Measurements from ENCODE around the gene FILIP1.

FILIP1 gene

GRCh38 chr6:75403563-75404080 lies 90.0 kb downstream of the FILIP1 start:
- ATAC-seq: no peak
- no peaks in the 10 kb centered on the region for H3K9me3 Mint-ChIP-seq
- H3K27ac Mint-ChIP-seq: no peak overlapping the region
- H3K4me1 Mint-ChIP-seq: no peaks in the 10 kb centered on the region
- no peaks in the 10 kb centered on the region for H3K27me3 Mint-ChIP-seq
- no peak overlapping the region for H3K4me3 Mint-ChIP-seq
- H3K36me3 Mint-ChIP-seq: no peaks in the 10 kb centered on the region

- Mint-ChIP-seq H3K4me1 (no peaks in the 10 kb centered on the region), H3K36me3 (no peaks in the 10 kb centered on the region), H3K27ac (no peak overlapping the region), H3K27me3 (no peaks in the 10 kb centered on the region), H3K9me3 (no peaks in the 10 kb centered on the region), H3K4me3 (no peak overlapping the region)
- ATAC-seq: no peak
These were observed 91.3 kb downstream of the FILIP1 start for GRCh38 chr6:75402296-75402695.

GRCh38 chr6:75397656-75398465 lies 95.7 kb downstream of the FILIP1 start:
- H3K27me3 Mint-ChIP-seq: peaks cover 11% of the 10 kb centered on the region
- no peaks in the 10 kb centered on the region for H3K36me3 Mint-ChIP-seq

GRCh38 chr6:75397171-75397570 lies 96.4 kb downstream of the FILIP1 start:
- no peak for ATAC-seq
- H3K9me3 Mint-ChIP-seq: no peaks in the 10 kb centered on the region
- no peaks in the 10 kb centered on the region for H3K36me3 Mint-ChIP-seq
- peaks cover 11% of the 10 kb centered on the region for H3K27me3 Mint-ChIP-seq
- H3K4me3 Mint-ChIP-seq: no peak overlapping the region
- no peak overlapping the region for H3K27ac Mint-ChIP-seq
- no peaks in the 10 kb centered on the region for H3K4me1 Mint-ChIP-seq

More at GRCh38 chr6:75397656-75398465, 95.7 kb downstream of the FILIP1 start:
- Mint-ChIP-seq H3K27ac (no peak overlapping the region), H3K4me1 (no peaks in the 10 kb centered on the region), H3K9me3 (no peaks in the 10 kb centered on the region), H3K4me3 (no peak overlapping the region)
- no peak for ATAC-seq

- ATAC-seq: no peak
- H3K9me3 Mint-ChIP-seq: no peaks in the 10 kb centered on the region
- peaks cover 11% of the 10 kb centered on the region for H3K27me3 Mint-ChIP-seq
- H3K4me3 Mint-ChIP-seq: no peak overlapping the region
- H3K4me1 Mint-ChIP-seq: no peaks in the 10 kb centered on the region
- H3K36me3 Mint-ChIP-seq: no peaks in the 10 kb centered on the region
- H3K27ac Mint-ChIP-seq: no peak overlapping the region
These were observed 97.4 kb downstream of the FILIP1 start for GRCh38 chr6:75396005-75396800.

- peaks cover 11% of the 10 kb centered on the region for H3K27me3 Mint-ChIP-seq
- H3K9me3 Mint-ChIP-seq: no peaks in the 10 kb centered on the region
- no peak overlapping the region for H3K4me3 Mint-ChIP-seq
- no peak overlapping the region for H3K27ac Mint-ChIP-seq
- H3K4me1 Mint-ChIP-seq: no peaks in the 10 kb centered on the region
- ATAC-seq: no peak
- H3K36me3 Mint-ChIP-seq: no peaks in the 10 kb centered on the region
These were observed 99.8 kb downstream of the FILIP1 start for GRCh38 chr6:75393806-75394205.

GRCh38 chr6:75391276-75391675 lies 102.3 kb downstream of the FILIP1 start:
- Mint-ChIP-seq H3K9me3 (peaks cover 2% of the 10 kb centered on the region), H3K27me3 (peaks cover 9% of the 10 kb centered on the region), H3K27ac (no peak overlapping the region), H3K36me3 (no peaks in the 10 kb centered on the region), H3K4me1 (no peaks in the 10 kb centered on the region), H3K4me3 (no peak overlapping the region)
- no peak for ATAC-seq

- Mint-ChIP-seq H3K4me3 (no peak overlapping the region), H3K27me3 (no peaks in the 10 kb centered on the region), H3K27ac (no peak overlapping the region), H3K4me1 (no peaks in the 10 kb centered on the region), H3K36me3 (no peaks in the 10 kb centered on the region), H3K9me3 (peaks cover 2% of the 10 kb centered on the region)
- no peak for ATAC-seq
These were observed 107.4 kb downstream of the FILIP1 start for GRCh38 chr6:75386050-75386770.

GRCh38 chr6:75384116-75384515 lies 109.5 kb downstream of the FILIP1 start:
- Mint-ChIP-seq H3K27ac (no peak overlapping the region), H3K9me3 (peaks cover 2% of the 10 kb centered on the region), H3K27me3 (no peaks in the 10 kb centered on the region), H3K4me3 (no peak overlapping the region), H3K4me1 (no peaks in the 10 kb centered on the region), H3K36me3 (no peaks in the 10 kb centered on the region)
- no peak for ATAC-seq

- H3K36me3 Mint-ChIP-seq: no peaks in the 10 kb centered on the region
- H3K4me3 Mint-ChIP-seq: no peak overlapping the region
- H3K9me3 Mint-ChIP-seq: no peaks in the 10 kb centered on the region
- ATAC-seq: no peak
- no peak overlapping the region for H3K27ac Mint-ChIP-seq
- H3K27me3 Mint-ChIP-seq: no peaks in the 10 kb centered on the region
- H3K4me1 Mint-ChIP-seq: no peaks in the 10 kb centered on the region
These were observed 111.0 kb downstream of the FILIP1 start for GRCh38 chr6:75382634-75382900.

GRCh38 chr6:75381877-75382633 lies 111.5 kb downstream of the FILIP1 start:
- no peak overlapping the region for H3K4me3 Mint-ChIP-seq

GRCh38 chr6:75379536-75379935 lies 114.1 kb downstream of the FILIP1 start:
- Mint-ChIP-seq H3K36me3 (no peaks in the 10 kb centered on the region), H3K9me3 (no peaks in the 10 kb centered on the region), H3K4me1 (no peaks in the 10 kb centered on the region), H3K4me3 (no peak overlapping the region), H3K27me3 (no peaks in the 10 kb centered on the region), H3K27ac (no peak overlapping the region)
- ATAC-seq: no peak

More at GRCh38 chr6:75381877-75382633, 111.5 kb downstream of the FILIP1 start:
- ATAC-seq: no peak
- Mint-ChIP-seq H3K4me1 (no peaks in the 10 kb centered on the region), H3K27ac (no peak overlapping the region), H3K9me3 (no peaks in the 10 kb centered on the region), H3K27me3 (no peaks in the 10 kb centered on the region), H3K36me3 (no peaks in the 10 kb centered on the region)

GRCh38 chr6:75378101-75378500 lies 115.5 kb downstream of the FILIP1 start:
- no peaks in the 10 kb centered on the region for H3K4me1 Mint-ChIP-seq
- H3K27ac Mint-ChIP-seq: no peak overlapping the region
- no peak for ATAC-seq
- peaks cover under 1% of the 10 kb centered on the region for H3K9me3 Mint-ChIP-seq
- no peak overlapping the region for H3K4me3 Mint-ChIP-seq
- no peaks in the 10 kb centered on the region for H3K36me3 Mint-ChIP-seq
- peaks cover 4% of the 10 kb centered on the region for H3K27me3 Mint-ChIP-seq

GRCh38 chr6:75377386-75377785 lies 116.2 kb downstream of the FILIP1 start:
- no peak overlapping the region for H3K4me3 Mint-ChIP-seq
- H3K4me1 Mint-ChIP-seq: no peaks in the 10 kb centered on the region

More at GRCh38 chr6:75377386-75377785, 116.2 kb downstream of the FILIP1 start:
- H3K36me3 Mint-ChIP-seq: no peaks in the 10 kb centered on the region
- no peak overlapping the region for H3K27ac Mint-ChIP-seq
- peaks cover 4% of the 10 kb centered on the region for H3K9me3 Mint-ChIP-seq
- H3K27me3 Mint-ChIP-seq: peaks cover 9% of the 10 kb centered on the region
- ATAC-seq: no peak
